ENCODE data around the gene C1S.
"Not testable (repeated sequence)": the region's sequence is repeated elsewhere in the genome, so short reads cannot be mapped to it uniquely, and the experiment has no call there.

Gene C1S

GRCh38 chr12:7037411-7037810 is 23.1 kb upstream of the C1S start:
- not testable (repeated sequence) for H3K36me3 ChIP-seq (ENCODE audit: control insufficient read depth in 1 of 2, insufficient read depth in 2 of 2, low read length in 2 of 2); H3K27me3 ChIP-seq (ENCODE audit: insufficient read depth, low read length); H3K4me2 ChIP-seq (ENCODE audit: low read length); H3K9ac ChIP-seq (ENCODE audit: low read length); H3K79me1 ChIP-seq (ENCODE audit: low read length); H2AFZ ChIP-seq (ENCODE audit: insufficient read depth, low read length, poor library complexity); H3K14ac ChIP-seq (ENCODE audit: low read length); DNase-seq; H2BK5ac ChIP-seq (ENCODE audit: low read depth, low read length, poor library complexity); H2AK5ac ChIP-seq (ENCODE audit: low read length); H3K23ac ChIP-seq (ENCODE audit: low read length); H2BK12ac ChIP-seq (ENCODE audit: low read length); H3K18ac ChIP-seq (ENCODE audit: low read length); H2BK120ac ChIP-seq (ENCODE audit: insufficient read depth, low read length, poor library complexity); H3K4me1 ChIP-seq (ENCODE audit: control insufficient read depth in 1 of 2, insufficient read depth in 2 of 2, low read length in 2 of 2); H4K91ac ChIP-seq (ENCODE audit: low read depth, low read length); H4K12ac ChIP-seq (ENCODE audit: low read depth, low read length); H3K4me3 ChIP-seq (ENCODE audit: low read depth, low read length); H3K27ac ChIP-seq (ENCODE audit: low read depth, low read length); H4K8ac ChIP-seq (ENCODE audit: low read depth, low read length); H3K79me2 ChIP-seq (ENCODE audit: control insufficient read depth, insufficient read depth, low read length, poor library complexity); H3K4ac ChIP-seq (ENCODE audit: low read depth, low read length); H3K9me3 ChIP-seq (ENCODE audit: insufficient read depth, low read depth, low read length)
- no CpG with 5 or more reads among the region's 32 CpGs for WGBS (ENCODE audit: extremely low coverage, insufficient coverage, insufficient read length)

GRCh38 chr12:7038591-7038990 is 21.9 kb upstream of the C1S start:
- H4K8ac ChIP-seq (ENCODE audit: low read depth, low read length) = no peak overlapping the region
- no peak overlapping the region for H4K91ac ChIP-seq (ENCODE audit: low read depth, low read length)
- no peak overlapping the region for H2BK120ac ChIP-seq (ENCODE audit: insufficient read depth, low read length, poor library complexity)
- no peak overlapping the region for H4K12ac ChIP-seq (ENCODE audit: low read depth, low read length)
- H3K27ac ChIP-seq (ENCODE audit: low read depth, low read length) = no peak overlapping the region
- H3K36me3 ChIP-seq (ENCODE audit: control insufficient read depth in 1 of 2, insufficient read depth in 2 of 2, low read length in 2 of 2) = no peaks in the 10 kb centered on the region
- no peak overlapping the region for H3K4me2 ChIP-seq (ENCODE audit: low read length)
- no peak for DNase-seq
- H2BK12ac ChIP-seq (ENCODE audit: low read length) = no peak overlapping the region
- H3K4me3 ChIP-seq (ENCODE audit: low read depth, low read length) = no peak overlapping the region
- no peak overlapping the region for H3K9ac ChIP-seq (ENCODE audit: low read length)
- H3K4me1 ChIP-seq (ENCODE audit: control insufficient read depth in 1 of 2, insufficient read depth in 2 of 2, low read length in 2 of 2) = no peaks in the 10 kb centered on the region
- no peak overlapping the region for H3K14ac ChIP-seq (ENCODE audit: low read length)
- H3K23ac ChIP-seq (ENCODE audit: low read length) = no peak overlapping the region
- H2AFZ ChIP-seq (ENCODE audit: insufficient read depth, low read length, poor library complexity) = no peak overlapping the region
- no CpG with 5 or more reads among the region's 22 CpGs for WGBS (ENCODE audit: extremely low coverage, insufficient coverage, insufficient read length)
- H2BK5ac ChIP-seq (ENCODE audit: low read depth, low read length, poor library complexity) = no peak overlapping the region
- H3K18ac ChIP-seq (ENCODE audit: low read length) = no peak overlapping the region
- no peak overlapping the region for H3K4ac ChIP-seq (ENCODE audit: low read depth, low read length)
- H3K9me3 ChIP-seq (ENCODE audit: insufficient read depth, low read depth, low read length) = peaks cover 1% of the 10 kb centered on the region
- H3K27me3 ChIP-seq (ENCODE audit: insufficient read depth, low read length) = no peaks in the 10 kb centered on the region
- H2AK5ac ChIP-seq (ENCODE audit: low read length) = no peak overlapping the region
- H3K79me1 ChIP-seq (ENCODE audit: low read length) = no peaks in the 10 kb centered on the region
- no peaks in the 10 kb centered on the region for H3K79me2 ChIP-seq (ENCODE audit: control insufficient read depth, insufficient read depth, low read length, poor library complexity)

GRCh38 chr12:7039403-7039802 is 21.1 kb upstream of the C1S start:
- H2AK5ac ChIP-seq (ENCODE audit: low read length) = no peak overlapping the region
- no peak overlapping the region for H3K4ac ChIP-seq (ENCODE audit: low read depth, low read length)
- no peak overlapping the region for H3K14ac ChIP-seq (ENCODE audit: low read length)
- H4K12ac ChIP-seq (ENCODE audit: low read depth, low read length) = peak overlapping the region; percentile 49
- H4K8ac ChIP-seq (ENCODE audit: low read depth, low read length) = no peak overlapping the region
- no peaks in the 10 kb centered on the region for H3K4me1 ChIP-seq (ENCODE audit: control insufficient read depth in 1 of 2, insufficient read depth in 2 of 2, low read length in 2 of 2)
- no peak overlapping the region for H2BK5ac ChIP-seq (ENCODE audit: low read depth, low read length, poor library complexity)
- H3K27ac ChIP-seq (ENCODE audit: low read depth, low read length) = no peak overlapping the region
- H3K9ac ChIP-seq (ENCODE audit: low read length) = no peak overlapping the region
- WGBS (ENCODE audit: extremely low coverage, insufficient coverage, insufficient read length) = no CpG with 5 or more reads among the region's 10 CpGs
- H4K91ac ChIP-seq (ENCODE audit: low read depth, low read length) = peak overlapping the region; percentile 48
- no peak overlapping the region for H2AFZ ChIP-seq (ENCODE audit: insufficient read depth, low read length, poor library complexity)
- no peak overlapping the region for H3K4me2 ChIP-seq (ENCODE audit: low read length)
- no peaks in the 10 kb centered on the region for H3K79me1 ChIP-seq (ENCODE audit: low read length)
- no peak overlapping the region for H3K4me3 ChIP-seq (ENCODE audit: low read depth, low read length)
- peaks cover 1% of the 10 kb centered on the region for H3K9me3 ChIP-seq (ENCODE audit: insufficient read depth, low read depth, low read length)
- H3K27me3 ChIP-seq (ENCODE audit: insufficient read depth, low read length) = no peaks in the 10 kb centered on the region
- H3K79me2 ChIP-seq (ENCODE audit: control insufficient read depth, insufficient read depth, low read length, poor library complexity) = no peaks in the 10 kb centered on the region
- H2BK12ac ChIP-seq (ENCODE audit: low read length) = no peak overlapping the region
- H2BK120ac ChIP-seq (ENCODE audit: insufficient read depth, low read length, poor library complexity) = no peak overlapping the region
- no peak overlapping the region for H3K18ac ChIP-seq (ENCODE audit: low read length)
- H3K36me3 ChIP-seq (ENCODE audit: control insufficient read depth in 1 of 2, insufficient read depth in 2 of 2, low read length in 2 of 2) = no peaks in the 10 kb centered on the region
- DNase-seq = no peak
- no peak overlapping the region for H3K23ac ChIP-seq (ENCODE audit: low read length)

- no peaks in the 10 kb centered on the region for H3K79me1 ChIP-seq (ENCODE audit: low read length)
- H3K4me3 ChIP-seq (ENCODE audit: low read depth, low read length) = no peak overlapping the region
- no peak overlapping the region for H2AK5ac ChIP-seq (ENCODE audit: low read length)
- no peak overlapping the region for H3K4me2 ChIP-seq (ENCODE audit: low read length)
- H3K23ac ChIP-seq (ENCODE audit: low read length) = no peak overlapping the region
- no peak overlapping the region for H4K91ac ChIP-seq (ENCODE audit: low read depth, low read length)
- no peak overlapping the region for H3K9ac ChIP-seq (ENCODE audit: low read length)
- WGBS (ENCODE audit: extremely low coverage, insufficient coverage, insufficient read length) = no CpG with 5 or more reads among the region's 6 CpGs
- H4K12ac ChIP-seq (ENCODE audit: low read depth, low read length) = no peak overlapping the region
- no peaks in the 10 kb centered on the region for H3K79me2 ChIP-seq (ENCODE audit: control insufficient read depth, insufficient read depth, low read length, poor library complexity)
- H4K8ac ChIP-seq (ENCODE audit: low read depth, low read length) = no peak overlapping the region
- no peak overlapping the region for H2AFZ ChIP-seq (ENCODE audit: insufficient read depth, low read length, poor library complexity)
- peaks cover 1% of the 10 kb centered on the region for H3K9me3 ChIP-seq (ENCODE audit: insufficient read depth, low read depth, low read length)
- H3K18ac ChIP-seq (ENCODE audit: low read length) = no peak overlapping the region
- H3K14ac ChIP-seq (ENCODE audit: low read length) = no peak overlapping the region
- H3K27me3 ChIP-seq (ENCODE audit: insufficient read depth, low read length) = no peaks in the 10 kb centered on the region
- no peak overlapping the region for H3K4ac ChIP-seq (ENCODE audit: low read depth, low read length)
- peak in 1 of 2 donors; percentile 58 for DNase-seq
- H2BK12ac ChIP-seq (ENCODE audit: low read length) = no peak overlapping the region
- no peaks in the 10 kb centered on the region for H3K36me3 ChIP-seq (ENCODE audit: control insufficient read depth in 1 of 2, insufficient read depth in 2 of 2, low read length in 2 of 2)
- H3K27ac ChIP-seq (ENCODE audit: low read depth, low read length) = no peak overlapping the region
- no peak overlapping the region for H2BK5ac ChIP-seq (ENCODE audit: low read depth, low read length, poor library complexity)
- no peaks in the 10 kb centered on the region for H3K4me1 ChIP-seq (ENCODE audit: control insufficient read depth in 1 of 2, insufficient read depth in 2 of 2, low read length in 2 of 2)
- H2BK120ac ChIP-seq (ENCODE audit: insufficient read depth, low read length, poor library complexity) = no peak overlapping the region
These were observed 17.7 kb upstream of the C1S start for GRCh38 chr12:7042842-7043241.
